Omental fat pad (tissue), 4 donors: ENCODE results near the gene OR2T5. TPM values are rescaled to one million over a fixed set of nuclear protein-coding genes. Genes with fewer than 3 reads are reported as not detected.
"Not testable (repeated sequence)": the region's sequence is repeated elsewhere in the genome, so short reads cannot be mapped to it uniquely, and the experiment has no call there.

Experiments used
- ATAC-seq: fragments of 150-250 bp; one replicate; pipeline ENCODE4 v1.9.1; 2016; ENCODE audit warnings: mild to moderate bottlenecking, moderate library complexity; ENCODE audit not compliant: low FRiP score
- DNase-seq: peaks from one replicate; pipeline ENCODE4 v3.0.0-alpha.2; 2019; ENCODE audit warnings: low spot score
- CTCF ChIP-seq, 3 donors: fragments of 450-650 bp; IDR thresholded peaks; one replicate each; pipeline ENCODE4 v1.5.1; 2016 to 2017; ENCODE audit warnings: antibody characterized with exemption in 3 of 3, mild to moderate bottlenecking in 3 of 3, moderate library complexity in 2 of 3
- total RNA-seq, 4 donors: library from RNA; depleted of rRNA; stranded (reverse); fragments of >200 nt; gene quantifications; one replicate each; pipeline ENCODE4 v1.1.0, GENCODE V29; 2016

Gene OR2T5
- total RNA-seq, 4 donors from 2014 or later: not detected

- no peak for ATAC-seq
- no peak for DNase-seq
- TF ChIP-seq CTCF (IDR thresholded peaks at IDR 0.05): no peak
Observed at GRCh38 chr1:248471154-248471553, 17.2 kb upstream of the OR2T5 start.

- DNase-seq, ATAC-seq: not testable (repeated sequence)
Observed at GRCh38 chr1:248472111-248472510, 16.3 kb upstream of the OR2T5 start.

- ATAC-seq, DNase-seq: not testable (repeated sequence)
Observed at GRCh38 chr1:248473051-248473450, 15.3 kb upstream of the OR2T5 start, which contains the start of gene OR2T3. OR2T3 (plus strand) TSS chr1:248473351; CDS start chr1:248473351, 0 bp downstream.

- not testable (repeated sequence) for DNase-seq, ATAC-seq
Observed at GRCh38 chr1:248475660-248476059, 12.7 kb upstream of the OR2T5 start.

GRCh38 chr1:248481686-248482579 is 6.5 kb upstream of the OR2T5 start:
- DNase-seq, ATAC-seq: not testable (repeated sequence)

- ATAC-seq, DNase-seq: not testable (repeated sequence)
Observed at GRCh38 chr1:248496661-248497060, 8.3 kb downstream of the OR2T5 start.

- DNase-seq, ATAC-seq: not testable (repeated sequence)
Observed at GRCh38 chr1:248500305-248501035, 12.1 kb downstream of the OR2T5 start.

- ATAC-seq, DNase-seq: not testable (repeated sequence)
Observed at GRCh38 chr1:248507773-248508172, 19.4 kb downstream of the OR2T5 start, which contains the start of gene OR2G6. OR2G6 (plus strand) TSS chr1:248508073; CDS start chr1:248521647, 13,574 bp downstream.

- ATAC-seq, DNase-seq: not testable (repeated sequence)
Observed at GRCh38 chr1:248510217-248510616, 21.8 kb downstream of the OR2T5 start.

- no peak for TF ChIP-seq CTCF (IDR thresholded peaks at IDR 0.05)
- ATAC-seq: no peak
- DNase-seq: no peak
Observed at GRCh38 chr1:248521856-248522255, 33.5 kb downstream of the OR2T5 start.

- DNase-seq, ATAC-seq: not testable (repeated sequence)
Observed at GRCh38 chr1:248537449-248537848, 49.1 kb downstream of the OR2T5 start.

Other genes with a start within 250 kb of the OR2T5 start
- under 1 TPM in 1 of 4 donors, not detected in 3; 0.69 TPM for gene OR2T33, start 210.6 kb upstream of the OR2T5 start, total RNA-seq
- not detected for gene OR2T12, start 185.2 kb upstream of the OR2T5 start, total RNA-seq
- not detected for gene OR2M7, start 164.0 kb upstream of the OR2T5 start, total RNA-seq
- not detected for gene OR14C36, start 139.8 kb upstream of the OR2T5 start, total RNA-seq
- not detected for gene OR2T4, start 126.9 kb upstream of the OR2T5 start, total RNA-seq
- gene OR2T6, start 112.8 kb upstream of the OR2T5 start, total RNA-seq: not detected
- not detected for gene OR2T1, start 85.5 kb upstream of the OR2T5 start, total RNA-seq
- not detected for gene OR2T2, start 43.0 kb upstream of the OR2T5 start, total RNA-seq
- not detected for gene OR2T3, start 15.2 kb upstream of the OR2T5 start, total RNA-seq
- gene OR2G6, start 19.5 kb downstream of the OR2T5 start, total RNA-seq: not detected
- not detected for gene OR2T29, start 74.2 kb downstream of the OR2T5 start, total RNA-seq
- not detected for gene OR2T34, start 86.2 kb downstream of the OR2T5 start, total RNA-seq
- not detected for gene OR2T10, start 109.1 kb downstream of the OR2T5 start, total RNA-seq
- not detected for gene OR2T11, start 146.5 kb downstream of the OR2T5 start, total RNA-seq
- gene OR2T35, start 156.7 kb downstream of the OR2T5 start, total RNA-seq: not detected
- gene OR2T27, start 166.9 kb downstream of the OR2T5 start, total RNA-seq: not detected
- not detected for gene OR14I1, start 214.2 kb downstream of the OR2T5 start, total RNA-seq